Non-pigmented ciliary epithelial cell (primary cell): ENCODE measurements around the gene APOBEC3B.
"Not testable (repeated sequence)": the region's sequence is repeated elsewhere in the genome, so short reads cannot be mapped to it uniquely, and the experiment has no call there.

Experiments used
- DNase-seq: peaks from one replicate; pipeline ENCODE4 v3.0.0-alpha.2; 2010; ENCODE audit warnings: low read depth

APOBEC3B gene

GRCh38 chr22:38951734-38952133, 30.4 kb upstream of the APOBEC3B start:
- DNase-seq: no peak

GRCh38 chr22:38952281-38952993, 29.7 kb upstream of the APOBEC3B start:
- no peak for DNase-seq

GRCh38 chr22:38953091-38953490, 29.1 kb upstream of the APOBEC3B start:
- DNase-seq: no peak

GRCh38 chr22:38953577-38954413, 28.4 kb upstream of the APOBEC3B start:
- no peak for DNase-seq

GRCh38 chr22:38954414-38955043, 27.6 kb upstream of the APOBEC3B start:
- DNase-seq: no peak

- no peak for DNase-seq
Observed at GRCh38 chr22:38955250-38955905, 26.8 kb upstream of the APOBEC3B start.

- DNase-seq: no peak
Observed at GRCh38 chr22:38955926-38956325, 26.2 kb upstream of the APOBEC3B start.

GRCh38 chr22:38956551-38956950, 25.6 kb upstream of the APOBEC3B start:
- no peak for DNase-seq

GRCh38 chr22:38957046-38957770, 24.9 kb upstream of the APOBEC3B start, which contains the start of gene APOBEC3A:
TSS of gene APOBEC3A (plus strand) at chr22:38957609. CDS start at chr22:38957692, 83 bp downstream.
- DNase-seq: no peak

- DNase-seq: no peak
Observed at GRCh38 chr22:38957808-38958650, 24.1 kb upstream of the APOBEC3B start.

- not testable (repeated sequence) for DNase-seq
Observed at GRCh38 chr22:38958651-38958943, 23.6 kb upstream of the APOBEC3B start.

- DNase-seq: no peak
Observed at GRCh38 chr22:38959590-38959989, 22.6 kb upstream of the APOBEC3B start.

- not testable (repeated sequence) for DNase-seq
Observed at GRCh38 chr22:38960673-38961072, 21.5 kb upstream of the APOBEC3B start.

GRCh38 chr22:38963291-38963738, 18.8 kb upstream of the APOBEC3B start:
- DNase-seq: not testable (repeated sequence)

- no peak for DNase-seq
Observed at GRCh38 chr22:38963872-38964271, 18.3 kb upstream of the APOBEC3B start.

GRCh38 chr22:38964306-38964705, 17.8 kb upstream of the APOBEC3B start:
- DNase-seq: no peak

GRCh38 chr22:38964989-38965388, 17.2 kb upstream of the APOBEC3B start:
- DNase-seq: no peak

- no peak for DNase-seq
Observed at GRCh38 chr22:38965614-38966379, 16.4 kb upstream of the APOBEC3B start.

GRCh38 chr22:38966380-38966702, 15.8 kb upstream of the APOBEC3B start:
- no peak for DNase-seq

GRCh38 chr22:38966942-38967341, 15.2 kb upstream of the APOBEC3B start:
- DNase-seq: no peak
